Activated B cell treated with CpG ODN at 0.5 μM for 24 hours (primary cell): Measurements from ENCODE around the gene DCUN1D5. TPM values are rescaled to one million over a fixed set of nuclear protein-coding genes. Genes with fewer than 3 reads are reported as not detected.
"Not testable (repeated sequence)": the region's sequence is repeated elsewhere in the genome, so short reads cannot be mapped to it uniquely, and the experiment has no call there.

Source experiments
- ATAC-seq: fragments of 200-7000 bp; cut with Tn5 transposase; one replicate; pipeline ENCODE4 v1.10.0; 2021; ENCODE audit warnings: low read depth, mild to moderate bottlenecking, moderate library complexity
- CTCF ChIA-PET: fragments of 350-600 bp; sonication (Branson Sonifier 250); formaldehyde crosslinking; loops from one replicate; lab custom pipeline; 2021; ENCODE audit warnings: antibody characterized with exemption; lab: Charles Lee
- POLR2A ChIA-PET: fragments of 350-600 bp; sonication (Branson Sonifier 250); formaldehyde crosslinking; loops from one replicate; lab custom pipeline; 2021; ENCODE audit warnings: antibody characterized with exemption; lab: Charles Lee
- DNase-seq: peaks from one replicate; pipeline ENCODE4 v3.0.0; 2022
- H3K27ac Mint-ChIP-seq: one replicate; pipeline ENCODE4 v1.8.0; 2020; ENCODE audit warnings: mixed read lengths
- H3K27me3 Mint-ChIP-seq: one replicate; pipeline ENCODE4 v1.8.0; 2021; ENCODE audit warnings: mixed read lengths
- H3K36me3 Mint-ChIP-seq: one replicate; pipeline ENCODE4 v1.8.0; 2021; ENCODE audit warnings: low read depth, mixed read lengths
- H3K4me1 Mint-ChIP-seq: one replicate; pipeline ENCODE4 v1.8.0; 2021; ENCODE audit warnings: mixed read lengths
- H3K4me3 Mint-ChIP-seq: one replicate; pipeline ENCODE4 v1.8.0; 2020; ENCODE audit warnings: mild to moderate bottlenecking, mixed read lengths
- H3K9me3 Mint-ChIP-seq: one replicate; pipeline ENCODE4 v1.8.0; 2020; ENCODE audit warnings: mixed read lengths
- intact Hi-C: fragments of 100-400 bp; cut with micrococcal nuclease; formaldehyde crosslinking; loops from one replicate; pipeline ENCODE4 v1.15.1; 2024
- total RNA-seq: library from RNA; stranded (reverse); gene quantifications from 2 replicates; pipeline ENCODE4 v1.2.3, GENCODE V29; 2022
- TF ChIP-seq, protein P1 (sequence below): fragments of 200-600 bp; IDR thresholded peaks from one replicate; pipeline ENCODE4 v1.8.0; 2022; ENCODE audit warnings: antibody characterized with exemption, mild to moderate bottlenecking

The DCUN1D5 gene
- total RNA-seq, 1 donor from 2014 or later: 20.9 TPM

GRCh38 chr11:103035791-103036434 lies 56.0 kb downstream of the DCUN1D5 start:
- ChIA-PET CTCF (interaction anchor here (0.7 to 1.4 kb wide), 3 partner anchors 28 to 566 kb away, joined by 3 to 5 read pairs (median 3); no protein-coding TSS in a partner anchor), POLR2A (no interaction called here)
- Mint-ChIP-seq H3K27me3 (no peaks in the 10 kb centered on the region), H3K36me3 (no peaks in the 10 kb centered on the region), H3K9me3 (no peaks in the 10 kb centered on the region), H3K4me3 (no peak overlapping the region), H3K4me1 (peaks cover 4% of the 10 kb centered on the region), H3K27ac (no peak overlapping the region)
- ATAC-seq (peak; percentile 96), DNase-seq (no peak)
- intact Hi-C loops: loop anchor here (1.0 kb wide), 2 partner anchors 19 to 73 kb away; partner anchors contain the start of gene DYNC2H1
- TF ChIP-seq, protein P1, sequence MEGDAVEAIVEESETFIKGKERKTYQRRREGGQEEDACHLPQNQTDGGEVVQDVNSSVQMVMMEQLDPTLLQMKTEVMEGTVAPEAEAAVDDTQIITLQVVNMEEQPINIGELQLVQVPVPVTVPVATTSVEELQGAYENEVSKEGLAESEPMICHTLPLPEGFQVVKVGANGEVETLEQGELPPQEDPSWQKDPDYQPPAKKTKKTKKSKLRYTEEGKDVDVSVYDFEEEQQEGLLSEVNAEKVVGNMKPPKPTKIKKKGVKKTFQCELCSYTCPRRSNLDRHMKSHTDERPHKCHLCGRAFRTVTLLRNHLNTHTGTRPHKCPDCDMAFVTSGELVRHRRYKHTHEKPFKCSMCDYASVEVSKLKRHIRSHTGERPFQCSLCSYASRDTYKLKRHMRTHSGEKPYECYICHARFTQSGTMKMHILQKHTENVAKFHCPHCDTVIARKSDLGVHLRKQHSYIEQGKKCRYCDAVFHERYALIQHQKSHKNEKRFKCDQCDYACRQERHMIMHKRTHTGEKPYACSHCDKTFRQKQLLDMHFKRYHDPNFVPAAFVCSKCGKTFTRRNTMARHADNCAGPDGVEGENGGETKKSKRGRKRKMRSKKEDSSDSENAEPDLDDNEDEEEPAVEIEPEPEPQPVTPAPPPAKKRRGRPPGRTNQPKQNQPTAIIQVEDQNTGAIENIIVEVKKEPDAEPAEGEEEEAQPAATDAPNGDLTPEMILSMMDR: peak; percentile 38

DNA sequence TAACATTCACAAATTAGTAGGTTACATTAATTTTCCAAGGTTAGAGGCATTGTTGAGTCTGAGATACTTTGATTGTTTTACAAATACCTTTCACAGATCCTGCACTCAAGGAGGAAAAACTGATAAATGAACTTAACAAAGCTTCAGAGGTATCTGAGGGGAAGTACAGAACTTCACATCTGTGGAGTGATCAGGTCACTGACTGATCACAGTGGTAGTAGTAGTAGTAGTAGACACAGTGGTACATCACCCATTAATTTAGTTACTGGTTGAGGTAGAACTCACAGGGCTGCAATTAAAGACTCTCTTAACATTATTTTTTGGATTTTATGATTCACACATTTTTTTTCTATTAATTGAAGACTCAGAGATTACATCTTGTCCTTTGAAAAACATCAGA lies 56.7 kb downstream of the DCUN1D5 start:
- DNase-seq (no peak), ATAC-seq (no peak)
- Mint-ChIP-seq H3K36me3 (no peaks in the 10 kb centered on the region), H3K27me3 (no peaks in the 10 kb centered on the region), H3K27ac (no peak overlapping the region), H3K4me1 (peaks cover 4% of the 10 kb centered on the region), H3K4me3 (no peak overlapping the region), H3K9me3 (no peaks in the 10 kb centered on the region)
- TF ChIP-seq, protein P1: no peak
- ChIA-PET POLR2A (no interaction called here), CTCF (interaction anchor here (0.7 kb wide), 1 partner anchor 567 kb away, joined by 3 read pairs; no protein-coding TSS in a partner anchor)
- intact Hi-C loops: no loop called here

DNA sequence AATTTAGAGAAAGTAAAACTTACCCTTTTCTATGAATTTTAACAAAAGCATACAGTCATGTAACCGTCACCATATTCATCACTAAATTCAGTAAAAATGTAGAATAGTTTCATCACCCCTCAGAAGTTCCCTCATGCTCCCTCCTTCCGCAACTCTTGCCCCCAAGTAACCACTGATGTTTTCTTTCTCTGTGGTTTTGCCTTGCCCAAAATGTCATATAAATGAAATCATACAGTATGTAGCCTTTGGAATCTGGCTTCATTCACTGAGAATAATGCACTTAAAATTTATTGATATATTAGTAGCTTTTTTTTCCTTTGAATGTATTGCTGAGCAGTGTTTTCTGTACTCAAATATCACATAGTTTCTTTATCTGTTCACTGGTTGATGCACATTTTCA lies 60.1 kb downstream of the DCUN1D5 start:
- Mint-ChIP-seq H3K4me1 (peaks cover 6% of the 10 kb centered on the region), H3K27ac (no peak overlapping the region), H3K27me3 (peaks cover 1% of the 10 kb centered on the region), H3K9me3 (no peaks in the 10 kb centered on the region), H3K36me3 (no peaks in the 10 kb centered on the region), H3K4me3 (no peak overlapping the region)
- DNase-seq (no peak), ATAC-seq (no peak)
- CTCF ChIA-PET: interaction anchor here (0.6 kb wide), 1 partner anchor 26 kb away, joined by 7 read pairs; no protein-coding TSS in a partner anchor
- POLR2A ChIA-PET: no interaction called here
- TF ChIP-seq, protein P1: no peak
- intact Hi-C loops: no loop called here

DNA sequence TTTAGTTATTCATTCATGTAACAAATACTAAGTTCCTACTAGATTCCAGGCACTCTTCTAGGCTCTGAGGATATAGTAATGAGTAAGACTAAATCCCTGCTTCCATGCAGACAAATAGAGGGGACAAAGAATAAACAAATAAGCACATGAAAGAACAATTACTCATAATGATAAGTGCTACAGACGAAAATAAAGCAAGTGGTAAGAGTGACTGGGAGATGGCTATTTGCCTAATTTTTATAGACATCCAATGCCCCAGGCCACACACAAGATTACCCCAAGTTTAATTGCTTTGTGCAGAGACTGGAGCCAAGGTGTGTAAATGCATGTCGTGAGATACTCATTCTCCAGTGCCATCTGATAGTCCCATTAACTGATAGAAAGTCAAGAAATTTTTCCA lies 62.6 kb downstream of the DCUN1D5 start:
- TF ChIP-seq, protein P1: no peak
- CTCF ChIA-PET: no interaction called here
- POLR2A ChIA-PET: no interaction called here
- no peak for DNase-seq
- H3K9me3 Mint-ChIP-seq: no peaks in the 10 kb centered on the region
- no peak overlapping the region for H3K4me3 Mint-ChIP-seq
- ATAC-seq: no peak
- no peak overlapping the region for H3K27ac Mint-ChIP-seq
- intact Hi-C loops: no loop called here
- peaks cover 2% of the 10 kb centered on the region for H3K4me1 Mint-ChIP-seq
- peaks cover 1% of the 10 kb centered on the region for H3K27me3 Mint-ChIP-seq
- no peaks in the 10 kb centered on the region for H3K36me3 Mint-ChIP-seq

- ATAC-seq: peak; percentile 21
- POLR2A ChIA-PET, CTCF ChIA-PET, DNase-seq, H3K27ac Mint-ChIP-seq, H3K4me1 Mint-ChIP-seq, H3K4me3 Mint-ChIP-seq, H3K9me3 Mint-ChIP-seq, H3K27me3 Mint-ChIP-seq, intact Hi-C loops, H3K36me3 Mint-ChIP-seq: not testable (repeated sequence)
These were observed 63.5 kb downstream of the DCUN1D5 start for GRCh38 chr11:103028304-103029020.
